Gastrocnemius medialis (tissue), 4 donors: ENCODE results near the gene MARCHF3. TPM values are rescaled to one million over a fixed set of nuclear protein-coding genes. Genes with fewer than 3 reads are reported as not detected.
A peak's percentile ranks its signal among the peaks of the same experiment; 100 is the strongest.

Experiments
- ATAC-seq, 2 donors: fragments of 150-250 bp; one replicate each; pipeline ENCODE4 v1.9.1; 2016
- DNase-seq, 2 donors: peaks; one replicate each; pipeline ENCODE4 v3.0.0-alpha.2; 2019
- H3K27ac ChIP-seq, 4 donors: fragments of 200-600 bp; sonication (generic); 1 replicate in 1 of 4; 2 replicates in 3 of 4; pipeline ENCODE4 v1.5.1; 2016 to 2018; ENCODE audit warnings: mild to moderate bottlenecking in 2 of 4, moderate library complexity in 1 of 4
- H3K27me3 ChIP-seq, 3 donors: fragments of 200-600 bp; sonication (generic) in 2 of 3; 1 replicate in 1 of 3; 2 replicates in 2 of 3; pipeline versions ENCODE4 v1.5.1 to v1.6.0; 2016 to 2019; ENCODE audit warnings: mild to moderate bottlenecking in 1 of 3, moderate library complexity in 1 of 3
- H3K36me3 ChIP-seq, 2 donors: fragments of 200-600 bp; sonication (generic) in 1 of 2; one replicate each; pipeline ENCODE4 v1.5.1; 2017 to 2018
- H3K4me1 ChIP-seq, 2 donors: fragments of 200-600 bp; sonication (generic) in 1 of 2; one replicate each; pipeline ENCODE4 v1.5.1; 2016 to 2017; ENCODE audit warnings: mild to moderate bottlenecking in 2 of 2
- H3K4me3 ChIP-seq, 4 donors: fragments of 200-600 bp; sonication (generic) in 3 of 4; 1 replicate in 1 of 4; 2 replicates in 3 of 4; pipeline ENCODE4 v1.5.1; 2016 to 2019; ENCODE audit warnings: mild to moderate bottlenecking in 2 of 4
- H3K9me3 ChIP-seq, 3 donors: fragments of 200-600 bp; sonication (generic) in 2 of 3; 1 replicate in 1 of 3; 2 replicates in 2 of 3; pipeline ENCODE4 v1.5.1; 2016 to 2019
- CTCF ChIP-seq, 5 experiments: fragments of 450-650 bp in 3 of 5; fragments of 200-600 bp in 2 of 5; sonication (generic) in 2 of 5; IDR thresholded peaks in 4 of 5; conservative IDR thresholded peaks in 1 of 5; 1 replicate in 4 of 5; 2 replicates in 1 of 5; pipeline ENCODE4 v1.5.1; 2016 to 2019; ENCODE audit warnings: antibody characterized with exemption in 5 of 5, mild to moderate bottlenecking in 3 of 5, moderate library complexity in 3 of 5
- POLR2A ChIP-seq, 2 donors: fragments of 450-650 bp; IDR thresholded peaks; one replicate each; pipeline ENCODE4 v1.6.1; 2017; ENCODE audit warnings: antibody characterized with exemption in 2 of 2, mild to moderate bottlenecking in 2 of 2, moderate library complexity in 2 of 2
- in situ Hi-C, 4 donors: fragments of 200-750 bp; cut with MboI; loops; one replicate each; pipeline versions ENCODE4 v1.15.0 to v1.8.0; 2017; ENCODE audit warnings: low sequenced_read_pairs in 4 of 4
- intact Hi-C: fragments of 100-400 bp; cut with DNase I; formaldehyde crosslinking; loops from one replicate; pipeline ENCODE4 v1.15.1; 2023; ENCODE audit warnings: low total_unique reads
- total RNA-seq, 4 donors: library from RNA; depleted of rRNA; stranded (reverse); fragments of >200 nt; gene quantifications; one replicate each; pipeline versions ENCODE4 v1.1.0 to v1.2.3, GENCODE V29; 2016

The MARCHF3 gene
- total RNA-seq, 4 donors from 2014 or later, result 2.4 to 6.2 (median 3.6) TPM

DNA sequence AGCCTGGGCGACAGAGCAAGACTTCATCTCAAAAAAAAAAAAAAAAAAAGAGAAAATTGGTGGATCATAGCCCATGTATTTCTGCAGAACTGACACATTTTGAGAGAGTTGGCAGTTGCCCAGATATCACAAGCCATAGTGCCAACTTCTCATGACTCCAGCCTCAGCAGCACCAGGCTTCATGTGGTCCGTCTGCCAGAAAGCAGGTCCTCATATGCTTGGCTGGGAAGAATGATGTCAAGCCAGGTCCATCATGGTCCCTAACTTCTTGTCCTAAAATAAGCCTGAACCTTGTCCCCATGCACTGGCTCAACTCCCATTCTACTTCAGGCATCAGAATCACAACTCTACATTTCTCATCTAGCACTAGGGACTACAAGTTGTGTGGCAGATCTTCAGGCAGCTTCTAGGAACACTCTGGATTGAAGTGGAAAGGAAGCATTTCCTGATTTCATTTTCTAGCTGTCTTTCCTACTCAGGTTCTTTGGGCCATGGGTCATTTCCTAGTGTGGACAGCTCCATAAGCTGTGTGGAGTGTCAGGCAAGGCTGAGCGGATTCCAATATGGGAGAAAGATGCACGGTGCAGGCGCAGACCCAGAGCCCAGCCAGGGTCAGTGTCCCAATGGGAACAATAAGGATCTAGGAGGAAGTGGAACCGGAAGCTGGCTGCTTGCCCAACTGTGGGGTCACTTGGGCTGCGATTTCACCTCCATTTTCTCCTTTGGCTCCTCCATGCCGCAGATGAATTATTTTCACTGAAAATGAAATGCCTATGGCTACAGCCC, 163.3 kb downstream of the MARCHF3 start:
- H3K4me3 ChIP-seq, result no peak overlapping the region
- intact Hi-C loops, result no loop called here
- H3K4me1 ChIP-seq, result peaks cover 4 to 8% of the 10 kb centered on the region in 2 donors
- H3K9me3 ChIP-seq, result no peaks in the 10 kb centered on the region
- TF ChIP-seq CTCF (IDR thresholded peaks at IDR 0.05 in 4 of 5, conservative IDR thresholded peaks at IDR 0.05 in 1 of 5) (no peak), POLR2A (IDR thresholded peaks at IDR 0.05) (no peak)
- DNase-seq (no peak), ATAC-seq (no peak)
- in situ Hi-C loops, result loop anchor here in 1 of 4 donors (25.0 kb wide), 1 partner anchor 170 kb away; the partner anchor contains the start of gene MARCHF3
- H3K27ac ChIP-seq, result no peak overlapping the region
- H3K36me3 ChIP-seq, result no peaks in the 10 kb centered on the region
- no peaks in the 10 kb centered on the region for H3K27me3 ChIP-seq

- ATAC-seq (no peak), DNase-seq (no peak)
- H3K9me3 ChIP-seq, result no peaks in the 10 kb centered on the region
- no peaks in the 10 kb centered on the region for H3K36me3 ChIP-seq
- intact Hi-C loops, result no loop called here
- TF ChIP-seq CTCF (IDR thresholded peaks at IDR 0.05 in 4 of 5, conservative IDR thresholded peaks at IDR 0.05 in 1 of 5) (no peak), POLR2A (IDR thresholded peaks at IDR 0.05) (no peak)
- H3K4me3 ChIP-seq, result no peak overlapping the region
- no peak overlapping the region for H3K27ac ChIP-seq
- peaks cover 4 to 8% of the 10 kb centered on the region in 2 donors for H3K4me1 ChIP-seq
- H3K27me3 ChIP-seq, result no peaks in the 10 kb centered on the region
- in situ Hi-C loops, result loop anchor here in 1 of 4 donors (25.0 kb wide), 1 partner anchor 172 kb away; the partner anchor contains the start of gene MARCHF3
These were observed 165.1 kb downstream of the MARCHF3 start for GRCh38 chr5:126865299-126865698.

DNA sequence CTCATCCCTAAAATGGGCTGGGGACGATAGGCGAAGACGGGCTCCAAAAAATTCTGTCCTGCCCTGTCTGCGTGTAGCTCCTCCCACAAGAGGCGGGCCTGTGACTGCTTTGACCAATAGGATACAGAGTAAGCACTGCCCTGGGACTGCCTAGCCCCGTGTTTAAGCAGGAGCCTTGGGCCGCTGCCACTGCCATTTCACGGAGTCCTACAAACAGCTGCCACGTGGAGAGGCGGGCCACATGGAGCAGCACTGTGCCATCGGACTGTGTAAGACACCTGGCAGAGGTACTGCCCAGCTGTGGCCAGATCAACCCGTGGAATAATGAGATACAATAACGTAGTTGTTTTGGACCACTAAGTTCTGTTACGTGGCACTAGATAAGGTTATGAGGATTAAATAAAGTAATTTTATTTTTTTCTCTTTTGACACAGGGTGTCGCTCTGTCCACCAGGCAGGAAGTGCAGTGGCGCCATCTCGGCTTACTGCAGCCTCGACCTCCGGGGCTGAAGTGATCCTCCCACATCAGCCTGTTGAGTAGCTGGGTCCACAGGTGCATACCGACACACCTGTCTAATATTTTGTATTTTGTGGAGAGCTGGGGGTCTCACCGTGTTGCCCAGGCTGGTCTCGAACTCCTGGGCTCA, 166.2 kb downstream of the MARCHF3 start:
- H3K36me3 ChIP-seq, result no peaks in the 10 kb centered on the region
- intact Hi-C loops (loop anchor here (5.0 kb wide), 2 partner anchors 87 to 163 kb away; partner anchors contain the start of gene LMNB1), in situ Hi-C loops (loop anchor here in 1 of 4 donors (25.0 kb wide), 1 partner anchor 173 kb away; the partner anchor contains the start of gene MARCHF3)
- peaks cover 4 to 8% of the 10 kb centered on the region in 2 donors for H3K4me1 ChIP-seq
- ATAC-seq (peak; percentile 95 to 96), DNase-seq (peak; percentile 77 to 90)
- no peaks in the 10 kb centered on the region for H3K9me3 ChIP-seq
- peak overlapping the region; percentile 31 to 47 (median 38) for H3K4me3 ChIP-seq
- no peak for TF ChIP-seq CTCF (IDR thresholded peaks at IDR 0.05 in 4 of 5, conservative IDR thresholded peaks at IDR 0.05 in 1 of 5)
- TF ChIP-seq POLR2A (IDR thresholded peaks at IDR 0.05), result no peak
- peak overlapping the region in 1 of 4 donors; percentile 34 for H3K27ac ChIP-seq
- H3K27me3 ChIP-seq, result no peaks in the 10 kb centered on the region

DNA sequence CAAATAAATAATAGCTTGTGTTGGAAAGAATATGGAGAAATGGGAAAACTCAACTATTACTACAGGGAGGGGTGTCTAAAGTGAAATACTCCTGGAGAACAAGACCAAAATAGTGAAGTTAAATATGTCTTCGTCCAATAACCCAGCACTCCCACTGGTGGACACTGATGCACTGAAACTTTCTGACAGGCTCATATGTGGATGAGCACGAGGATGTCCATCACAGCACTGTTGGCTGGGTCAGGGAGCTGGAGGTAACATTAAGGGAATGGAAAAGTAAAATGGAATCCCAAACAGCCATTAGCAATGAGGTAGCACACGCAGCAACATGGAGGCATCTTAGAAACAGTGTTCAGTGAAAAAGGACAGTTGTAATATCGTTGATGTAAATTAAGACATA, 167.0 kb downstream of the MARCHF3 start:
- DNase-seq (no peak), ATAC-seq (no peak)
- peak overlapping the region in 1 of 4 donors; percentile 34 for H3K27ac ChIP-seq
- no peaks in the 10 kb centered on the region for H3K36me3 ChIP-seq
- H3K4me1 ChIP-seq, result peaks cover 0 to 4% of the 10 kb centered on the region in 2 donors
- no peak for TF ChIP-seq POLR2A (IDR thresholded peaks at IDR 0.05)
- TF ChIP-seq CTCF (IDR thresholded peaks at IDR 0.05 in 4 of 5, conservative IDR thresholded peaks at IDR 0.05 in 1 of 5), result no peak
- in situ Hi-C loops, result loop anchor here in 1 of 4 donors (25.0 kb wide), 1 partner anchor 174 kb away; the partner anchor contains the start of gene MARCHF3
- peak overlapping the region; percentile 31 to 47 (median 38) for H3K4me3 ChIP-seq
- H3K27me3 ChIP-seq, result no peaks in the 10 kb centered on the region
- intact Hi-C loops, result loop anchor here (5.0 kb wide), 2 partner anchors 86 to 164 kb away; partner anchors contain the start of gene LMNB1
- no peaks in the 10 kb centered on the region for H3K9me3 ChIP-seq
